Transverse colon (tissue), 4 donors: ENCODE data around the gene VBP1.

Experiments
- CTCF ChIP-seq, 5 experiments: fragments of 200-600 bp in 3 of 5; fragments of 450-650 bp in 2 of 5; sonication (generic) in 3 of 5; IDR thresholded peaks; 1 replicate in 2 of 5; 2 replicates in 3 of 5; pipeline ENCODE4 v1.5.1; 2016 to 2017; ENCODE audit warnings: antibody characterized with exemption in 5 of 5, inconsistent platforms in 3 of 5, mild to moderate bottlenecking in 2 of 5, moderate library complexity in 1 of 5
- EP300 ChIP-seq: sonication (generic); formaldehyde crosslinking; IDR thresholded peaks from one replicate; pipeline ENCODE4 v1.6.1; 2017; ENCODE audit warnings: antibody characterized with exemption, low read depth
- POLR2AphosphoS5 ChIP-seq, 3 donors: sonication (generic); formaldehyde crosslinking; IDR thresholded peaks; one replicate each; pipeline ENCODE4 v1.6.1; 2016; ENCODE audit warnings: antibody characterized with exemption in 3 of 3

- TF ChIP-seq EP300: no peak
- TF ChIP-seq CTCF (IDR thresholded peaks at IDR 0.05): no peak
- no peak for TF ChIP-seq POLR2AphosphoS5 (IDR thresholded peaks at IDR 0.05)
Observed at GRCh38 chrX:155263854-155264628, 47.8 kb downstream of the VBP1 start, which contains the start of gene RAB39B.
